Hepatocyte (in vitro differentiated cells): ENCODE measurements around the gene DOCK2. TPM values are rescaled to one million over a fixed set of nuclear protein-coding genes. Genes with fewer than 3 reads are reported as not detected.

ENCODE experiments used
- DNase-seq: peaks from one replicate; pipeline ENCODE4 v3.0.0-alpha.2; 2016; ENCODE audit warnings: low spot score
- H2AFZ ChIP-seq: fragments of 200-600 bp; sonication (generic); 2 replicates; pipeline ENCODE4 v1.6.0; 2016; ENCODE audit warnings: antibody characterized with exemption, mild to moderate bottlenecking
- H3K27ac ChIP-seq: fragments of 200-600 bp; sonication (generic); 2 replicates; pipeline ENCODE4 v1.5.1; 2016; ENCODE audit warnings: mild to moderate bottlenecking
- H3K27me3 ChIP-seq: fragments of 200-600 bp; sonication (generic); 2 replicates; pipeline ENCODE4 v1.6.1; 2016
- H3K36me3 ChIP-seq: fragments of 200-600 bp; sonication (generic); replicated peaks from 2 replicates; pipeline ENCODE4 v1.5.1; 2016; ENCODE audit warnings: low read depth; ENCODE audit not compliant: insufficient read depth
- H3K4me1 ChIP-seq: fragments of 200-600 bp; sonication (generic); 2 replicates; pipeline ENCODE4 v1.5.1; 2016; ENCODE audit warnings: mild to moderate bottlenecking, moderate library complexity; ENCODE audit not compliant: insufficient read depth
- H3K4me2 ChIP-seq: fragments of 200-600 bp; sonication (generic); 2 replicates; pipeline ENCODE4 v1.6.0; 2016
- H3K4me3 ChIP-seq: fragments of 200-600 bp; sonication (generic); 2 replicates; pipeline ENCODE4 v1.5.1; 2016; ENCODE audit warnings: mild to moderate bottlenecking
- H3K79me2 ChIP-seq: fragments of 200-600 bp; sonication (generic); 2 replicates; pipeline ENCODE4 v1.6.0; 2017; ENCODE audit warnings: mild to moderate bottlenecking
- H3K9me2 ChIP-seq: fragments of 200-600 bp; sonication (generic); replicated peaks from 2 replicates; pipeline ENCODE4 v1.6.0; 2017; ENCODE audit warnings: mild to moderate bottlenecking; ENCODE audit not compliant: insufficient read depth
- H3K9me3 ChIP-seq: fragments of 200-600 bp; sonication (generic); 2 replicates; pipeline ENCODE4 v1.5.1; 2016; ENCODE audit warnings: low read depth, mild to moderate bottlenecking
- H4K20me1 ChIP-seq: fragments of 200-600 bp; sonication (generic); 2 replicates; pipeline ENCODE4 v1.6.0; 2016; ENCODE audit warnings: mild to moderate bottlenecking; ENCODE audit not compliant: insufficient read depth, poor library complexity, severe bottlenecking
- EZH2 ChIP-seq: fragments of 200-600 bp; sonication (generic); IDR thresholded peaks from 2 replicates; pipeline ENCODE4 v1.6.1; 2016; ENCODE audit warnings: antibody characterized with exemption, mild to moderate bottlenecking, borderline replicate concordance
- EZH2phosphoT487 ChIP-seq: fragments of 200-600 bp; sonication (generic); IDR thresholded peaks from one replicate; pipeline ENCODE4 v1.6.1; 2018; ENCODE audit warnings: antibody characterized with exemption, mild to moderate bottlenecking, low read depth, moderate library complexity; ENCODE audit not compliant: unreplicated experiment, severe bottlenecking
- WGBS: methylation state at CpG from one replicate; pipeline ENCODE4 v1.1.6; 2016; ENCODE audit warnings: low lambda C conversion rate; ENCODE audit errors: missing lambda C conversion rate; 5-methylcytosine and 5-hydroxymethylcytosine counted together
- polyA plus RNA-seq: library from polyadenylated mRNA; unstranded; fragments of >200 nt; fragmentation: Nextera tagmentation; extraction: Ambion mirVana; gene quantifications from 2 replicates; pipeline ENCODE4 v1.2.1, GENCODE V29; 2016
- total RNA-seq: library from RNA; depleted of rRNA; stranded (reverse); fragments of >200 nt; gene quantifications from 2 replicates; pipeline ENCODE4 v1.2.3, GENCODE V29; 2014
- TF ChIP-seq, protein P1 (sequence below): fragments of 200-600 bp; sonication (generic); IDR thresholded peaks from 2 replicates; pipeline ENCODE4 v1.5.1; 2016; ENCODE audit warnings: antibody characterized with exemption, mild to moderate bottlenecking; ENCODE audit not compliant: poor library complexity

DOCK2 gene
- total and polyA plus RNA-seq, 2 experiments from 2014 or later = 0.60 TPM; not detected in 1

DNA sequence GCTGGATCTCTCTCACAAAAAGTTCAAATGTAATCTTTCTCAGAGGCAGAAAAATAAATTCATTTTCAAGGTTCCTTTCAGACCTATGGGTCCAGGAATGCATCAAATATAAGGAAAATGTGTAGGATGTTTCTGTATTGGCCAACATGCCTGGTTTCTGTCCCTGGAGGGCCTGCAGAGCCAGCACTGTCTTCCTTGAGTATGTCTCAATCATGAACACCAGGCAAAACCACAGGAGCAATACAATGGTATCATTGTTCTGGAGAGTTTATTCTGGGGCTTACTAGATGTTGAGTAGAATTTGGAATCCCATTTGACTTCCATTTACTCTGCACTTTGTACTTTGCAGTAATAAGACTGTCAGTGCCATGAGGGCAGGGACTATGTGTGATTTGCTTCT lies 319.7 kb downstream of the DOCK2 start:
- no peak overlapping the region for H3K4me2 ChIP-seq
- H3K36me3 ChIP-seq = no peaks in the 10 kb centered on the region
- DNase-seq = no peak
- no peaks in the 10 kb centered on the region for H3K79me2 ChIP-seq
- H3K9me2 ChIP-seq = no peaks in the 10 kb centered on the region
- H3K9me3 ChIP-seq = no peaks in the 10 kb centered on the region
- TF ChIP-seq, protein P1, sequence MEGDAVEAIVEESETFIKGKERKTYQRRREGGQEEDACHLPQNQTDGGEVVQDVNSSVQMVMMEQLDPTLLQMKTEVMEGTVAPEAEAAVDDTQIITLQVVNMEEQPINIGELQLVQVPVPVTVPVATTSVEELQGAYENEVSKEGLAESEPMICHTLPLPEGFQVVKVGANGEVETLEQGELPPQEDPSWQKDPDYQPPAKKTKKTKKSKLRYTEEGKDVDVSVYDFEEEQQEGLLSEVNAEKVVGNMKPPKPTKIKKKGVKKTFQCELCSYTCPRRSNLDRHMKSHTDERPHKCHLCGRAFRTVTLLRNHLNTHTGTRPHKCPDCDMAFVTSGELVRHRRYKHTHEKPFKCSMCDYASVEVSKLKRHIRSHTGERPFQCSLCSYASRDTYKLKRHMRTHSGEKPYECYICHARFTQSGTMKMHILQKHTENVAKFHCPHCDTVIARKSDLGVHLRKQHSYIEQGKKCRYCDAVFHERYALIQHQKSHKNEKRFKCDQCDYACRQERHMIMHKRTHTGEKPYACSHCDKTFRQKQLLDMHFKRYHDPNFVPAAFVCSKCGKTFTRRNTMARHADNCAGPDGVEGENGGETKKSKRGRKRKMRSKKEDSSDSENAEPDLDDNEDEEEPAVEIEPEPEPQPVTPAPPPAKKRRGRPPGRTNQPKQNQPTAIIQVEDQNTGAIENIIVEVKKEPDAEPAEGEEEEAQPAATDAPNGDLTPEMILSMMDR = no peak
- TF ChIP-seq EZH2phosphoT487 = no peak
- peaks cover 3% of the 10 kb centered on the region for H3K27me3 ChIP-seq
- no peak overlapping the region for H2AFZ ChIP-seq
- H3K27ac ChIP-seq = no peak overlapping the region
- no peak overlapping the region for H3K4me3 ChIP-seq
- H3K4me1 ChIP-seq = no peaks in the 10 kb centered on the region
- H4K20me1 ChIP-seq = no peaks in the 10 kb centered on the region

DNA sequence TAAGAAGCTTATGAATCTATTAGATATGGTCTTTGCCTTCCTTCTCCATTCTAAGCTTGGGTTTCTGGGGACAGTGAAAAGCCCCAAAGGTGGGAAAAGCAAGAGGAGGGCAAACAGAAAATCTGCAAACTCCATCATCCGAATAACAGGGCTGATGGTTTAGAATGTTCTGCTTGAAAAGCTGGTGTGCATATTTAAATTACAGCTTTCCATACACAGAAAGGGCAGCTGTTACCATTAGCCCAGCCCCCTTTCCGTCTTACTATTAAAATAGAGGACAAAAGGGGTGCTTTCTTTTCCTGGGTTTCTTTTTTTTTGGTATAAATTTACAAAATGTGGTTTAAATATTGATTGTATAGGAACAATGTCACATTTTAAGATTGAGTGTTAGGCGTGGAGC lies 321.2 kb downstream of the DOCK2 start:
- no peaks in the 10 kb centered on the region for H3K9me2 ChIP-seq
- no peak overlapping the region for H3K4me2 ChIP-seq
- no peak overlapping the region for H3K4me3 ChIP-seq
- H2AFZ ChIP-seq = no peak overlapping the region
- peaks cover 3% of the 10 kb centered on the region for H3K27me3 ChIP-seq
- no peak for DNase-seq
- H3K4me1 ChIP-seq = no peaks in the 10 kb centered on the region
- TF ChIP-seq, protein P1 = no peak
- TF ChIP-seq EZH2phosphoT487 = no peak
- no peak for TF ChIP-seq EZH2
- no peaks in the 10 kb centered on the region for H3K9me3 ChIP-seq
- no peaks in the 10 kb centered on the region for H3K36me3 ChIP-seq
- no peak overlapping the region for H3K27ac ChIP-seq
- 74% methylated on average over 3 of the region's 3 CpGs for WGBS
- H4K20me1 ChIP-seq = no peaks in the 10 kb centered on the region
- H3K79me2 ChIP-seq = no peaks in the 10 kb centered on the region

DNA sequence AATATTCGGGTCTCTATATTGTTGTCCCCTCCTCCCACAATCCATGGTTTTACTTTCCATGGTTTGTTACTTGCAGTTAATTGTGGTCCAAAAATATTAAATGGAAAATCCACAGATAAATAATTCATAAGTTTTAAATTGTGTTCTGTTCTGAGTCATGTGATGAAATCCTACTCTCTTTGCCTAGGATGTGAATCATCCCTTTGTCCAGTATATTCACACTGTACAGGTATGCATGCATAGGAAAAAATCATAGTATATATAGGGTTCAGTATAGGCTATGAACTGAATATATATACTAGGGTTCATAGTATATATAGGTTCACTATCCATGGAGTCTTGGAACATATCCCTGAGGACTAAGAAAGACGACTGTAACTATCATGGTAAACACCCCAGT lies 323.6 kb downstream of the DOCK2 start:
- TF ChIP-seq, protein P1 = no peak
- TF ChIP-seq EZH2 (no peak), EZH2phosphoT487 (no peak)
- H3K9me3 ChIP-seq = no peaks in the 10 kb centered on the region
- no peaks in the 10 kb centered on the region for H3K36me3 ChIP-seq
- no peaks in the 10 kb centered on the region for H4K20me1 ChIP-seq
- no peaks in the 10 kb centered on the region for H3K4me1 ChIP-seq
- no peak overlapping the region for H3K27ac ChIP-seq
- H3K79me2 ChIP-seq = no peaks in the 10 kb centered on the region
- no peaks in the 10 kb centered on the region for H3K27me3 ChIP-seq
- no peaks in the 10 kb centered on the region for H3K9me2 ChIP-seq
- no peak overlapping the region for H3K4me3 ChIP-seq
- 88% methylated on average over 2 of the region's 2 CpGs for WGBS
- DNase-seq = no peak
- no peak overlapping the region for H2AFZ ChIP-seq
- no peak overlapping the region for H3K4me2 ChIP-seq

DNA sequence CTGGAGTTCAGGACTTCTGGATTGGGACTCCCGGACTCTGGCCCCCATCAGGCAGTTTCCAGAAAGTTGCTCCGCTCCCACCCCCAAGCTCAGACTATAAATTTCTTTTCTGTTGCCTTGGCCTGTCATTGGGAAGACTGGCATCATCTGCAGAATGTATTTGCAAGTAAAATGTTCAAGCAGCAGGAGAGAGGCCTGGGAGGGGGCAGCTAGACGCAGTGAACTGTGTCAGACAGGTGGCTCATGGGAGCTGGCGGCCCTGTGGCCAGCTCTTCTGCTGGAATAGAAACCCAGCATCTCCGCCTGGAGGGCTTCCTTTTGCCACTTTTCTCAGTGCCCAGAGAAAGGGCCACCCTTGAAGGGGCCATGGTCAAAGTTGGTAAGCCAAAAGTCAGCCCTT lies 327.2 kb downstream of the DOCK2 start:
- no peak overlapping the region for H3K27ac ChIP-seq
- H3K9me3 ChIP-seq = no peaks in the 10 kb centered on the region
- H3K36me3 ChIP-seq = no peaks in the 10 kb centered on the region
- DNase-seq = no peak
- TF ChIP-seq EZH2 (no peak), EZH2phosphoT487 (no peak)
- TF ChIP-seq, protein P1 = no peak
- H3K4me3 ChIP-seq = no peak overlapping the region
- no peak overlapping the region for H2AFZ ChIP-seq
- no peaks in the 10 kb centered on the region for H3K79me2 ChIP-seq
- no peak overlapping the region for H3K4me2 ChIP-seq
- H3K9me2 ChIP-seq = no peaks in the 10 kb centered on the region
- H4K20me1 ChIP-seq = no peaks in the 10 kb centered on the region
- 70% methylated on average over 5 of the region's 5 CpGs for WGBS
- no peaks in the 10 kb centered on the region for H3K27me3 ChIP-seq
- H3K4me1 ChIP-seq = no peaks in the 10 kb centered on the region
